ENCODE results near the gene GOLGA1. TPM values are rescaled to one million over a fixed set of nuclear protein-coding genes. Genes with fewer than 3 reads are reported as not detected.

GOLGA1 gene
- total and polyA plus RNA-seq, 2 of the 13 experiments (the other 11 are each of a cell fraction or from before 2014, with no cell fraction given): 12.7 to 15.9 TPM

DNA sequence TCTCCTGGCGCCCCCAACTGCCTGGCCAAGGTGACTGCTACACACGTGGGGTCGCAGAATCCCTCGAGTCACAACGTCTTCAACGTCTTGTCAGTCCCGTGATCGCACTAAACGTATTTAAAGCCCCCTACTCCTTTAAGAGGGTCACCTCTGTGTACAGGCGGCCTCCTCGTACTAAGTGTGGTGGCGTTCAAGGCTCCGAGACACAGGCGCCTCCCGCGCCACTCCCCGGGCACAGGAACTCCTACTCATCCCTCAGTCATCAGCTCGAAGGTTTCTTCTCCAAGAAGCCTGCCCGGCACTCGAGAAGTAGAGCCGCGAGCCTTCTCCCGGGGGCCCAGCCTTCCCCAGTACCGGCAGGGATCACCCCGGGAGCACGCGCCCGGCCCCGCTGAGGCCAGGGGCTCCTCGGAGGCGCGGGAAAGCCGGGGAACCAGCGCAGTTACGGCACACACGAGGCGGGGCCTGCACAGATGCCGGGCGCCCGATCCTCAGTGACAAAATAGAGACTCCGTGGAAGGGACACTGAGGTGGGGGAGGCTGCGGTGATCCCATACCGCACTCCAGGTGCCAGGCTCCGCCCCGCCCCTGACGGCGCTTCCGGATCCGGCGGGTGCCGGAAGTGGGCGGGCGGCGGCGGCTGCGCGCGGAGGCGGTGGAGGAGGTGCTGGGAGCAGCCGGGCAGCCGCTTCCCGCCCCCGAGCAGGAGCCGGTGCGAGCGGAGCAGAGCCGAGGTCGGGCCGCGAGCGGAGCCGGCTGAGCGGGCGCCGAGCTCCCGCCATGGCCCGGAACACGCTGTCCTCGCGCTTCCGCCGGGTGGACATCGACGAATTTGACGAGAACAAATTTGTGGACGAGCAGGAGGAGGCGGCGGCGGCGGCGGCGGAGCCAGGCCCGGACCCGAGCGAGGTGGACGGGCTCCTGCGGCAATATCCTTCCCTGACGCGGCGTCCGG is 72.1 kb downstream of the GOLGA1 start (continued):
- TF ChIP-seq, protein P1, sequence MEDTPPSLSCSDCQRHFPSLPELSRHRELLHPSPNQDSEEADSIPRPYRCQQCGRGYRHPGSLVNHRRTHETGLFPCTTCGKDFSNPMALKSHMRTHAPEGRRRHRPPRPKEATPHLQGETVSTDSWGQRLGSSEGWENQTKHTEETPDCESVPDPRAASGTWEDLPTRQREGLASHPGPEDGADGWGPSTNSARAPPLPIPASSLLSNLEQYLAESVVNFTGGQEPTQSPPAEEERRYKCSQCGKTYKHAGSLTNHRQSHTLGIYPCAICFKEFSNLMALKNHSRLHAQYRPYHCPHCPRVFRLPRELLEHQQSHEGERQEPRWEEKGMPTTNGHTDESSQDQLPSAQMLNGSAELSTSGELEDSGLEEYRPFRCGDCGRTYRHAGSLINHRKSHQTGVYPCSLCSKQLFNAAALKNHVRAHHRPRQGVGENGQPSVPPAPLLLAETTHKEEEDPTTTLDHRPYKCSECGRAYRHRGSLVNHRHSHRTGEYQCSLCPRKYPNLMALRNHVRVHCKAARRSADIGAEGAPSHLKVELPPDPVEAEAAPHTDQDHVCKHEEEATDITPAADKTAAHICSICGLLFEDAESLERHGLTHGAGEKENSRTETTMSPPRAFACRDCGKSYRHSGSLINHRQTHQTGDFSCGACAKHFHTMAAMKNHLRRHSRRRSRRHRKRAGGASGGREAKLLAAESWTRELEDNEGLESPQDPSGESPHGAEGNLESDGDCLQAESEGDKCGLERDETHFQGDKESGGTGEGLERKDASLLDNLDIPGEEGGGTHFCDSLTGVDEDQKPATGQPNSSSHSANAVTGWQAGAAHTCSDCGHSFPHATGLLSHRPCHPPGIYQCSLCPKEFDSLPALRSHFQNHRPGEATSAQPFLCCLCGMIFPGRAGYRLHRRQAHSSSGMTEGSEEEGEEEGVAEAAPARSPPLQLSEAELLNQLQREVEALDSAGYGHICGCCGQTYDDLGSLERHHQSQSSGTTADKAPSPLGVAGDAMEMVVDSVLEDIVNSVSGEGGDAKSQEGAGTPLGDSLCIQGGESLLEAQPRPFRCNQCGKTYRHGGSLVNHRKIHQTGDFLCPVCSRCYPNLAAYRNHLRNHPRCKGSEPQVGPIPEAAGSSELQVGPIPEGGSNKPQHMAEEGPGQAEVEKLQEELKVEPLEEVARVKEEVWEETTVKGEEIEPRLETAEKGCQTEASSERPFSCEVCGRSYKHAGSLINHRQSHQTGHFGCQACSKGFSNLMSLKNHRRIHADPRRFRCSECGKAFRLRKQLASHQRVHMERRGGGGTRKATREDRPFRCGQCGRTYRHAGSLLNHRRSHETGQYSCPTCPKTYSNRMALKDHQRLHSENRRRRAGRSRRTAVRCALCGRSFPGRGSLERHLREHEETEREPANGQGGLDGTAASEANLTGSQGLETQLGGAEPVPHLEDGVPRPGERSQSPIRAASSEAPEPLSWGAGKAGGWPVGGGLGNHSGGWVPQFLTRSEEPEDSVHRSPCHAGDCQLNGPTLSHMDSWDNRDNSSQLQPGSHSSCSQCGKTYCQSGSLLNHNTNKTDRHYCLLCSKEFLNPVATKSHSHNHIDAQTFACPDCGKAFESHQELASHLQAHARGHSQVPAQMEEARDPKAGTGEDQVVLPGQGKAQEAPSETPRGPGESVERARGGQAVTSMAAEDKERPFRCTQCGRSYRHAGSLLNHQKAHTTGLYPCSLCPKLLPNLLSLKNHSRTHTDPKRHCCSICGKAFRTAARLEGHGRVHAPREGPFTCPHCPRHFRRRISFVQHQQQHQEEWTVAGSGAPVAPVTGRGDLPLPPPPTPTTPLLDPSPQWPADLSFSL (CRISPR knock-in tag; IDR thresholded peaks at IDR 0.05): no peak
- 0 out of 2 replicates have a peak, but pooled peaks have one; percentile 12 for TF ChIP-seq FOXA3 (CRISPR knock-in tag; IDR thresholded peaks at IDR 0.05)
- TF ChIP-seq FIP1L1 (IDR thresholded peaks at IDR 0.05; ENCODE audit: borderline replicate concordance, insufficient read depth, low read depth, low read length): no peak
- TF ChIP-seq ZFP90 (CRISPR knock-in tag; IDR thresholded peaks at IDR 0.05; ENCODE audit: borderline replicate concordance): no peak
- peak; percentile 84; the same call in 1 of the 2 replicates for TF ChIP-seq MXD1 (CRISPR knock-in tag; IDR thresholded peaks at IDR 0.05)
- TF ChIP-seq MTA1 (CRISPR knock-in tag; IDR thresholded peaks at IDR 0.05; ENCODE audit: borderline replicate concordance): no peak; the same call in 1 of the 2 replicates
- TF ChIP-seq ZNF749 (CRISPR knock-in tag; IDR thresholded peaks at IDR 0.05; ENCODE audit: borderline replicate concordance): peak; percentile 48; the same call in 1 of the 2 replicates
- no peak for TF ChIP-seq SRSF9 (IDR thresholded peaks at IDR 0.05; ENCODE audit: borderline replicate concordance, insufficient read depth, low read depth, low read length, poor library complexity, severe bottlenecking)
- TF ChIP-seq TERF1 (CRISPR knock-in tag; IDR thresholded peaks at IDR 0.05): no peak
- TF ChIP-seq ZNF205 (CRISPR knock-in tag; IDR thresholded peaks at IDR 0.05): 0 out of 2 replicates have a peak, but pooled peaks have one; percentile 15
- no peak for TF ChIP-seq ZNF3 (CRISPR knock-in tag; IDR thresholded peaks at IDR 0.05)
- no peak for TF ChIP-seq ZNF660 (CRISPR knock-in tag; IDR thresholded peaks at IDR 0.05; ENCODE audit: borderline replicate concordance, low read depth)
- peak; percentile 81; the same call in 1 of the 2 replicates for TF ChIP-seq KDM5B (CRISPR knock-in tag; IDR thresholded peaks at IDR 0.05; ENCODE audit: borderline replicate concordance)
- TF ChIP-seq NCOA2 (CRISPR knock-in tag; IDR thresholded peaks at IDR 0.05): 0 out of 2 replicates have a peak, but pooled peaks have one; percentile 32
- TF ChIP-seq NRL (CRISPR knock-in tag; IDR thresholded peaks at IDR 0.05; ENCODE audit: borderline replicate concordance): no peak; the same call in 1 of the 2 replicates
- no peak for TF ChIP-seq TBL1XR1 (IDR thresholded peaks at IDR 0.05; ENCODE audit: borderline replicate concordance, low read length, partially characterized antibody)
- no peak for TF ChIP-seq ZNF143 (CRISPR knock-in tag; IDR thresholded peaks at IDR 0.05)
- TF ChIP-seq TOE1 (CRISPR knock-in tag; IDR thresholded peaks at IDR 0.05): no peak
- TF ChIP-seq ZMYM4 (CRISPR knock-in tag; IDR thresholded peaks at IDR 0.05): peak; percentile 50
- TF ChIP-seq ZNF121 (CRISPR knock-in tag; IDR thresholded peaks at IDR 0.05): no peak

Data from HepG2 (cell line).